NCI-H1105 (cell line): Measurements from ENCODE around the gene MRPL48.

Experiments used
- DNase-seq: peaks from one replicate; lab custom pipeline; 2025; lab: John Stamatoyannopoulos, UW

The MRPL48 gene

DNA sequence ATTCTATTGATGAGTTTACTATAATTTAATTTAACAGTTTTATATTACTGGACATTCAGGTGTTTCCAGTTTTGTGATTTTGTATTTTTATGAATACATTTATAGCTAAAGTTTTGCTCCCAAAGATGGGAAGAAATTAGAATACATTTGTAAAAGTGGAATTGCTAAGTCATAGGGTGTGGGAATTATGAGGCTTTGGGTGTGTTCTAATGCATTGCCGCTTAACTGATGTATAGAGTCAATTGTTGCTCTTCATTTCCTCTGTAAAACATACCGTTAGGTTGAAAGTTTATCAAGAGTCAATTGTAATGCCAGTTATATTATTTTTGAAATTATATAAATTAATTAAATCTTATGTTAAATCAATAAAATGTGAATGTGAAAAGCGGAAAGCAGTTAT, 105.4 kb downstream of the MRPL48 start:
- DNase-seq: no peak

DNA sequence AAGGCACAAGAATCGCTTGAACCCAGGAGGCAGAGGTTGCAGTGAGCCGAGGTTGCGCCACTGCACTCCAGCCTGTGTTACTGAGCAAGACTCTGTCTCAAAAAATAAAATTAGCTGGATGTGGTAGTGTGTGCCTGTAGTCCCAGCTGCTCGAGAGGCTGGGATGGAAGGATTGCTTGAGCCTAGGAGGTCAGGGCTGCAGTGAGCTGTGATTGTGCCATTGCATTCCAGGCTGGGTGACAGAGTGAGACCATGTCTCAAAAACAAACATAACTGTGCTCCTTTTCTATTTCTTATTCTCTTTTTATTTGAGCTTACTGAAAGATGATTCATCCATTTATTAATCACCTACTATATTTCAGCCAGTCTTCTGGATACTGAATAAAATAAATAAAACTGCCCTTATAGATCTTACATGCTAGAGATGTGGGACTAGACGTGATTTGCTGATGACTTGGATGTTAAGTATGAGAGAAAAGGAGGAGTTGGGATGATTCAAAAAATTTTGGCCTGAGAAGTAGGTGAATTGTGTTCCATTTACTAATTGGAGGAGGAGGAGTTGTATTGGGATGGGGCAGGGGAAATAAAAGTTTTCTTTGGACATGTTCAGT, 107.2 kb downstream of the MRPL48 start:
- no peak for DNase-seq

DNA sequence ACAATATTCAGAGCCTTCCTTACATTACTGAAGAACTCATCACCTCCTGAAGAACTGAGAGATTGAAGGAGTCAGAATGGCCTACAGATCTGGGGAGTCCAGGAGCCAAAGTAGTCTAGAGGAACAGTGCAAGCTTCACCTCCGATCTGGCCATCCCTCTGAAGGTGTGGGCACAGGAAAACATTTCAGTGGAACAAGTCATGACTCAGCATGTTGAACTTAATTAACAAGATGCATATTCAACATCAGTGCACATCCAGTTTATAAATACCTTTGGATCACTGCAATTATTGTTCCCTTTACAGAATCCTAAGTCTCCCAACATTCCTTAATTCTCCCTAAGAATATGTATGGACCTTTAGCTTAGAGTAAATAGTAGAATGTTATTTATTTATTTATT, 114.6 kb downstream of the MRPL48 start:
- no peak for DNase-seq

DNA sequence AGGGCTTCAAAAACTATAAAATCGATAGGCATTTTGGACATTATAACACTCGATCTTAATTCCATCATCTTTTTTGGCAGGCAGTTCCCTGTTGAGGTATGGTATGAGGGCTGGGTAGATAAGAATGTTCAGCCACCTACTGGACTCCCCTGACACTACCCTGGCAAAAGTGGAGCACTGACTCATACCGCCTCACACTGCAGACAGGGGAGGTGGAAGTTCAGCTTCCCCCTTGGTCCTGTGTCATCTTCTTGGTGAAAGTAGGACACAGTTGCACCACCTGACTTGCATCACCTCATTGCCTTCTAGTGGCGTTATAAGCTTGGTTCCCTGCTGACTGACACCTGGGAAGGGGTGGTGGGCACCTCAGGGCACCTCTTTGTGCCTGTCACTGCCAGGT, 119.5 kb downstream of the MRPL48 start:
- no peak for DNase-seq

DNA sequence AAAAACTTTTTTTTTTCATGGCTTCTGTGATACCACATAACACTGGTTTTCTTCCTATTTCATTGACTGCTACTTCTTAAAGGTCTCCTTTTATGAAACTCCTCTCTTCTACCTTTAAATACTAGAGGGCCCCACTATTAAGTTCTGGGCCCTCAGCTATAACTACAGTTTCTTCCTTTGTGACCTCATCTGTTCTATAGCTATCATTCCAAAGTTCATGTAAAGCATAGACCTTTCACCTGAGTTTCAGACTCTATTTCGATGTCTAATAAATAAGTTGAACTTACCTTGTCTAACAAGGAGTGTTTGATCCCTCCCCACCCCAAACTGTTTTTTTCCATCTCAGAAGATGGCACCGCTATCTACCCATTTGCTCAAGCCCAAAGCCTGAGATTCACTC, 124.4 kb downstream of the MRPL48 start:
- no peak for DNase-seq

DNA sequence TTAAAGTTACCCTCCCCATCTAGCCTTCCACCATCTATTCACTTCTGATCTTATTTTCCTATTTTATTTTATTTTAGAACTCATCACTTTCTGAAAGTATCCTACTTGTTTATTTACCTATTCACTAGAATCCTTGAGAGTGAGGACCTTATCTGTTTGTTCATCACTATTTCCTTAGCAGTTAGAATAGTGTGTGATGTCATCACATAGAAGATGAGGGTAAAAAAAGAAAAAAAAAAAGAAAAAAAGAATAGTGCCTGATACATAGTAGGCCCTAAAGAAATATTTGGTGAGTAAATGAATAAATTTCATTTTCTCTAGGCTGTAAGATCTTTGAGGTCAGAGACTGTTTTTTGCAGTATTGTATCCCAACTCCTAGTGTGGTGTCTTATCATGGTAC, 125.8 kb downstream of the MRPL48 start:
- DNase-seq: no peak

DNA sequence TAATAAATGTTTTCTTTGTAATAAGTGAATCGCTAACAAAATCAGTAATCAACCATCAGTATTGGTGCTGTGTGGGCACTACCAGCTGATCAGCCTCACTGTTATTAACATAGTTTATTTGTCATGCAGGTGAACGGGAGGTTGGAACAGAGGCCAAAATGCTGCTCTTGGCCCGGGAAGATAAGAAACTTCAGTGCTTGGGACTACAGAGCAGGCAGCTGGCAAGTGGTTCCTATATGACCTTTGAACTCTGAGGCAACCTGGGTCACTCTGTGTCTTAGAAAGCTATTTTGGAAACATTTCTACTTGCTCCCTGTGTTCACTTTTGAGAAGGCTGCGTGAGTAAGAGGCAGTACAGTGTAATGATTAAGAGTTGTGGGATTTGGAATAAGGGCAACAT, 126.6 kb downstream of the MRPL48 start:
- DNase-seq: no peak
